SIG-M5 treated with dmso at 0.1 percent for 504 hours (cell line): Measurements from ENCODE around the gene HOXD1.

ENCODE experiments used
- DNase-seq: peaks from one replicate; lab custom pipeline; 2025; ENCODE audit not compliant: unreplicated experiment; lab: John Stamatoyannopoulos, UW

HOXD1 gene

GRCh38 chr2:176234940-176235339 is 46.5 kb downstream of the HOXD1 start:
- no peak for DNase-seq

GRCh38 chr2:176237456-176237855 is 49.0 kb downstream of the HOXD1 start:
- DNase-seq = no peak

DNA sequence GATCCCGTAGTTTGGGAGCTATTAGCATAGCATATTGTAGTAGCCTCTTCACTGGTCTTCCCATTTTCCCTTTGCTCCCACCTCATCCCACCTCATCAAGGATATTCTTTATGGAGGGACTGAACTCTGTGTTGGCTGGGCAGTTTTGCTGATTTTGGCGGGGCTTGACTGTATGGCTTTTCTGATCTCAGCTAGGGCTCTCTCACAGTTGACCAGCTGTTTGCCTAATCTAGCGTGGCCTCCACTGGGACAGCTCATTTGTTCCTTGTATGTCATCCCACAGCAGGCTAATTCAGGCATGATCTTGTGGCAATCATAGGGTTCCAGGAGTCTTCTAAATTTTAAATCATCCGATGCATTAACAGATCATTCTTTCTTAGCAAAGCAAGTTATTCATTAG is 50.6 kb downstream of the HOXD1 start:
- no peak for DNase-seq

DNA sequence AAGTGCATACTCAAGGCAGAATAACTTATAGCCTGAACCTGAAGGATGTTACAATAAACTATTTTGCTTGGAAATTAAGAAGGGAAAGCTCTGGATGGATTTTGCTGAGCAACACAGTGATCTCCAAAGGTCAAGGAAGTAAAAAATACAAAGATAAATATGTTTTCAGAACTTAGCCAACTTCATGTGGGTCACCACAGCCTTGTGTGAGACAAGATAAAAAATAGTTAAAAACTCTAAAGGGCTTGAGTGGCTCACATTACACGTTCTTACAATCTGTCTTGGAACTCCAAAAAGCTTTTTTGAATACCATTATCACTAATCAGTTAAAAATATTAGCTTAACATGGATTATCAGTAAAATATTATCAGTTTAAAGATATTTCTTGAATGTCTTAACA is 51.8 kb downstream of the HOXD1 start:
- DNase-seq = no peak
